Measurements from ENCODE around the gene SLAMF7.

DNA sequence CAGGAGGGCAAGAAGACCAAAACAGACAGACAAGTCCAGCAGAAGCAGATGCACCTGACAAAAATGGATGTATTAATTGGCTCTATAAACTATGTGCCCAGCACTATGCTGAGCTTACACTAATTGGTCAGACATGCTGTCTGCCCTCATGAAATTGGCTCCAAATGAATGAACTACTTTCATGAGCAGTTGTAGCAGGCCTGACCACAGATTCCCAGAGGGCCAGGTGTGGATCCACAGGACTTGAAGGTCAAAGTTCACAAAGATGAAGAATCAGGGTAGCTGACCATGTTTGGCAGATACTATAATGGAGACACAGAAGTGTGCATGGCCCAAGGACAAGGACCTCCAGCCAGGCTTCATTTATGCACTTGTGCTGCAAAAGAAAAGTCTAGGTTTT, 14.5 kb downstream of the SLAMF7 start:
- no peak for TF ChIP-seq FOXP2 (optimal IDR thresholded peaks at IDR 0.05; ENCODE audit: control extremely low read depth, extremely low read length, insufficient read depth)
- TF ChIP-seq POLR2AphosphoS5 (IDR thresholded peaks at IDR 0.05; ENCODE audit: borderline replicate concordance, low read depth, low read length) = no peak
- TF ChIP-seq EZH2 (IDR thresholded peaks at IDR 0.05) = no peak
